Middle frontal gyrus (tissue), 1 donor: ENCODE measurements around the gene DGCR6L.
"Not testable (repeated sequence)": the region's sequence is repeated elsewhere in the genome, so short reads cannot be mapped to it uniquely, and the experiment has no call there.

ENCODE experiments used
- DNase-seq: peaks from one replicate; pipeline ENCODE4 v3.0.0-alpha.2; 2015; ENCODE audit warnings: low spot score; ENCODE audit errors: extremely low spot score

The DGCR6L gene

DNA sequence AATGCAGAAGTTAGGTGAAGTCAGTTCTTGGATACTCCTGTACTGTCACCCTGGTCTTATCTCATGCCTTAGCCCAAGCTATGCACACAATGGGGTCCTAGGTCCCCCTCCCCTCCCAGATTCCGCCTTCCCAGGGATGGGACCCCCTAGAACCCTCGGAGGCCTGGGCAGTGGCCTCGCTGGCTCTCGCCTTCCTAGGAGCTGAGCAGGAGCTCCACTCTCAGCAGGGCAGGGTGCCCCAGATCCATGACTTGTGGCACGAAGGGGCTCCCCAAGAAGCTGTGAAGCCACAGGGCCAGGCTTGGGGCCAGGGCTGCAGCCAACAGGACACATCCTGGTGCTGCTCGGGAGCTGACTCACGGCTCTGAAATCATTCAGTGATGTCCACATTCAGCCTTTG is 9.7 kb downstream of the DGCR6L start:
- DNase-seq, result not testable (repeated sequence)

DNA sequence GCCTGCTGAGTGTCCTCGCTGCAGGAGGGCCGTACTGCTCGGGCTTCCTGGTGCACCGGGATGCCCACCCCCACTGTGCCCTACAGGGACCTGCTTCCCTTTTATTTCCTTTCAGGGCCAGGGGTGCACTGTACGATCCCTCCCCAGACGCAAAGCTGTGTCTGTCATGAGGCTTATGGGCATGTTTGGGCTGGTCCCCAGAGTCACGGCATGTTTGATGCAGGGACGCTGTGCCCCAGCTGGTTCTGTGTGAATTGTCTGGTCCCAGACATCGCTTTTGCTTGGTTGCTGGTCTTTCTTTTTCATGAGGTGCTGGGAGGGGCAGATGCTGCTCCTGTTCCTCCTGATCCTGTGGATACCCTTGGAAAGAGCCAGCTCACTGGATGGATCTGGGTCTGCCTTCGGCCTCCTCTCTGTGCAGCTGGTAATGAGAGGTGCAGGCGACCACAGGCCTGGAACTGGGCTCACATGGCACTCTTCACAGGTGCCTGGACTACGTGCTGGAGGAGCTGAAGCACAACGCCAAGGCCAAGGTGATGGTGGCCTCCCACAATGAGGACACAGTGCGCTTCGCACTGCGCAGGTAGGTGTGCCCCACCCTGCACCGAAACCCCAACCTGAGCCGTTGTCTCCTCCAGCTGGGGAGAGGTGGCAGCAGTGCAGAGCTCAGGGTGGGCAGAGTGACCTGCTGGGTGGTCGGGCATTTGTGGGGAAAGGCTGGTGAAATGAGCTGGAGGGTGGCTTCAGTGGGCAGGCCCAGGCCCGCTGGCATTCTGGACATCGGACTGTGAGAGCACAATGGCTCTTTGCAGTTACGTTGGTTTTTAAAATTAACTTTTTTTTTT is 10.8 kb downstream of the DGCR6L start:
- not testable (repeated sequence) for DNase-seq

DNA sequence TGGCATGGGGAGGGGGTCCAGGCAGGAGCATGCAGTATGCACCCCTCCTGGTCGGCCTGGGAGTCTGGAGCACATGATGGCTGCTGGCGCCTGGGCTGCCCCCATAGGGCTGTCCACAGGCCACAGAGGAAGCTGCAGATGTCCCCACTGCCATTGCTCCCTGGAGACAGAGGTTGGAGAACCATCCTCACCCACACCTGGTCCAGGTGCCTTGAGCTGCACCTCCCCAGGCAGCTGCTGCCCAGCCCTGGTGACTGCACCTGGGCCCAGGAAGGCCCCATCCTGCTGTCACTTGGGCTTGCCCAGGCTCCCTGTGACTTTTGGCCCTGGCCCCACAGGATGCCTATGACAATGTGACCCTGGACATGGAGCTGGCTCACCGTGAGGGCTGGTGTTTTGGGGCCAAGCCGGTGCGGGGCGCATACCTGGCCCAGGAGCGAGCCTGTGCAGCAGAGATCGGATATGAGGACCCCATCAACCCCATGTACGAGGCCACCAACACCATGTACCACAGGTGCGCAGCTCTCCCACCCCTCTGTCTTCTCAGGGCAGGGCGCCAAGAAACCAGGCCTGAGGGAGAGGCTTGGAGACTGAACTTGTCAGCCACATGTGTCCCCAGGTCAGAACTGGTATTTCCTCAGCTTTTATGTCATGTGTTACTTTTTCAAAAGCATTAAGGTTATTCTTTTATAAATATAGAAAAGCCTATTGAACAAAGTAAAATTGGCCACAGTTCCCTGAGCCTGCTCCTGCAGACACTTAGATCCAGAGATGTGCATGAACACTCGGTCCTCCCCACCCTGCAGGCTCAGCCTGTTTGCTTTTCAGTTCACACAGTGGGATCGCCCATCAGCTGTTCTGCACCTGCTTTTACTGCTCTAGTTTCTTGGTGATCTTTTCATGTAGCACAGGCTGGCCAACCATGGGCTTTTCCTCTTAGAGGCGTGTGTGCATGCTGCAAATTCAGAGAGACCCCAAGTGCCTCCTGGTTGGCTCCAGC is 12.1 kb downstream of the DGCR6L start:
- not testable (repeated sequence) for DNase-seq

- DNase-seq, result not testable (repeated sequence)
These were observed 13.0 kb downstream of the DGCR6L start for GRCh38 chr22:20306646-20307447.

DNA sequence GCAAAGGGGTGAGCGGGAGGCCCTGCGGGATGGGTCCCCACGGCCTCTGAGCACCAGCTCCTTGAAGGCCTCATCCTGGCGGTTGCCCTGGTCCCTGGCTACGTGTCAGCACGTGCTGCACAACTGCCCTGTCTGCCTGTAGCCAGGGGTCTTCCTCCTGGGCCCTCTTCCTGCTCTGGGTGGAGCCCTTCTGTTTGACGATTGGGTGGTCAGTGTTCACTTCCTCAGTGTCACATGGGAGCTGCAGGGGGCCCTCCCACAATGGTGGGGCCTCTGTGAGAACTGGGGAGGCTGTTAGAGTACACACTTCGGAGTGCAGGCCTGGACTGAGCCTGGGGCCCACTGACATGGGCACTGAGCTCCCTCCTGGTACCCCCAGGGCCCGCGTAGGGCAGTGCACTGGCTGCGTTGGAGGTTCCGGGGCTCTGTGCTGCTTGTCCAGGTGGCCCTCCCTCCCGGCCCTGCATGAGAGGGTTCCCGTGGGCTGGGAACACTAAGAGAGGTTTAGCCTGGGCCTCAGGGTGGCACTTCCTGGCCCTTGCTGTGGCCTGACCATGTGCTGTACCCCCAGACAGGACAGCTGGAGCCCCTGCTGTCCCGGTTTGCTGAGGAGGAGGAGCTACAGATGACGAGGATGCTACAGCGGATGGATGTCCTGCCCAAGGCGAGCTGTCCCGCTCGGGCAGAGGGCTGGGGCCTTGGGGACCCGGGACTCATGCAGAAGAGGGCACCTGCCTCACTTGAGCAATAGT is 13.8 kb downstream of the DGCR6L start:
- DNase-seq, result no peak

- not testable (repeated sequence) for DNase-seq
These were observed 14.5 kb downstream of the DGCR6L start for GRCh38 chr22:20305230-20305893.

GRCh38 chr22:20304646-20305045 is 15.2 kb downstream of the DGCR6L start:
- DNase-seq, result no peak

DNA sequence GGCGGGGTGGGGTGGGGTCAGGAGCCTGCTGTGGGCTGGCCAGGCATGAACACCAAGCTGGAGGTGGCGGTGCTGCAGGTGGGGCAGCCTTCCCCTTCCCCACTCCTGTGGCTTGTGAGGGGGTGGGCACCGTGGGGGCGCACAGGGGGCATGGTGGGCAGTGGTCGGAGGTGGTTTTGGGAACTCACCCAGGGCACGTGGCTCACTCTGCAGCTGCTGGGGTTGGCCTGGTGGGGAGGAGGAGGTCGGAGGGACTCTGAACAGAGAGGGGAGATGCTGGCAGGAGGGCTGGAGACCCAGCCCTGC is 16.7 kb downstream of the DGCR6L start:
- not testable (repeated sequence) for DNase-seq

DNA sequence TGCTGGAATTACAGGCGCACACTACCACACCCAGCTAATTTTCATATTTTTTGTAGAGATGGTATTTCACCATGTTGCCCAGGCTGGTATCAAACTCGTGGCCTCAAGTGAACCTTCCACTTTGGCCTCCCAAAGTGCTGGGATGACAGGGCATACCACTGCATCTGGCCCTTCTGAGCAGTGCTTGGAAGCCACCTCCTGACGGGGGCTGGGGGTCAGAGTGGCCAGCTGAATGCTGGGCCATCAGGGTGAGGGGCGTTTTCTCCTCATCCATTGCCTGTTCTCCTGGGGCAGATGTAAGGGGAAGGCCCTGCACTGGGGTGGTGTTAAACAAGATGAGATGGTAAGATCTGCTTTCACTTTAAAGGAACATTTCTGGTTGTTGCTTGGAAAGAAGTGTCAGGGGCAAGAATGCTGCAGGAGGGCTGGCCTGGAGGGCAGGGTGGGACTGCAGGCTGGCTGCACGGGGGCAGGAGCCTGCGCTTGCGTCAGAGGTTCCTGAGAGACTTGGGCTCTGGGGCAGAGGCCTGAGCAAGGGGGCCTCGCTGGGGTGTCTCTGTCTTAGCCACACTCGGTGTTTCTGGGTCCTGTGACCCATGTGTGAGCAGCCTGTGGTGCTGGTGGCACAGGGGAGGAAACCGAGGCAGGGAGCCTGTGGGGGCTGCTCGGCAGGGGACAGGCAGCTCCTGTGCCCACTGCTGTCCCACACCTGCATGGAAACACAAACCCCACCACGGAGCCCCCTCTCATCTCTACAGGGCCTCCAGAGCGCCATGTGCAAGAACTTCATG is 17.2 kb downstream of the DGCR6L start:
- no peak for DNase-seq

DNA sequence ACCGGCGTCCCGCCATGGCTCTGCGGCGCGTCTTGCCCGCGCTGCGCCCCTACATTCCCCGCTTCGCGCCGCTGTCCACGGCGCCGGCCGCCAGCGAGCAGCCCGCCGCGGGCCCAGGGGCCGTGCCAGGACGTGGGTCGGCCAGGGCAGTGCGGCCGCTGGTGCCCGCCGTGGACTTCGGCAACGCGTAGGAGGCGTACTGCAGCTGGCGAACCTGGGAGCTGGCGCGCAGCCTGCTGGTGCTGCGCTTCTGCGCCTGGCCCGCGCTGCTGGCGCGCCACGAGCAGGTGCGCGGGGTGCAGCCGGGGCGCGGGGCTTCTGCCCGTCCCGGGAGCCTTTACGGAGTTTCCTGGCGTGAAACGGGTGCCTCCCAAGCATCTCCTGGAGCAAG is 20.1 kb downstream of the DGCR6L start:
- DNase-seq, result no peak

- DNase-seq, result no peak
These were observed 20.8 kb downstream of the DGCR6L start for GRCh38 chr22:20298803-20299745.

- no peak for DNase-seq
These were observed 21.6 kb downstream of the DGCR6L start for GRCh38 chr22:20298110-20298802.

- no peak for DNase-seq
These were observed 22.3 kb downstream of the DGCR6L start for GRCh38 chr22:20297414-20298109.

- no peak for DNase-seq
These were observed 23.3 kb downstream of the DGCR6L start for GRCh38 chr22:20296598-20296997.

DNA sequence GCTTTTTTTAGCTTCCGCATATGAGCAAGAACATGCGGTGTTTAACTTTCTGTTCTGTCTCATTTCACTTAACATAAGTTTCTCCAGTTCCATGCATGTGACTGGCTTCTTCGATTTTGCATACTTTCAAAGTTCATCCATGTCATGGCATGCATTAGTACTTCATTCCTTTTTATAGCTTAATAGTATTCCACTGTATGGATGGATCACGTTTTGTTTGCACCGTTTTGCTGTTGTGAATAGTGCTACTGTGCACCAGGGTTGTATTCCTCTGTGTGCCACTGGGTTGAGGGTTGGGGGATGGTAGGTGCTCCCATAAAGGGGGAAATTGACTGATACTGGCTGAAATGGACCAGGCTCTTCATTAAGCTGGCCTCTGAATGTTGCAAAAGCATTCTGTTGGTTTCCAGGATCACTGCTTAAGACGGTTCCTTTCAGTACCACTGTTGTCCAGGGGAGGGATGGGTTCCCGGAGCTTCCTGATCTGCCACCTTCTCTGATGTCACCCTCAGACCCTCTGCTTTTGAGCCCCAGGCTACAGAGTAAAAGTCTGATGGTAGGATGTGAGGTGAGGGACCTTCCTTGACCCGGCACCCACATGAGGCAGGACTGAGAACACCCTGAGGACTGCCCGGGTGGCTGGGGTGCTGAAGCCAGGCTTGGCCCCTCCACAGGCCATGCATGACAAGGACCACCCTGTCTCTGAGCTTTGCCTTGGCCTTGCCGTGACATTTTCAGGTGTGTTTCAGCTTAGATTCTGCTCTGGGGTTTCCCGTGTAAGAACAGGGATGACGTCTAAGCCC is 24.4 kb downstream of the DGCR6L start:
- DNase-seq, result no peak

DNA sequence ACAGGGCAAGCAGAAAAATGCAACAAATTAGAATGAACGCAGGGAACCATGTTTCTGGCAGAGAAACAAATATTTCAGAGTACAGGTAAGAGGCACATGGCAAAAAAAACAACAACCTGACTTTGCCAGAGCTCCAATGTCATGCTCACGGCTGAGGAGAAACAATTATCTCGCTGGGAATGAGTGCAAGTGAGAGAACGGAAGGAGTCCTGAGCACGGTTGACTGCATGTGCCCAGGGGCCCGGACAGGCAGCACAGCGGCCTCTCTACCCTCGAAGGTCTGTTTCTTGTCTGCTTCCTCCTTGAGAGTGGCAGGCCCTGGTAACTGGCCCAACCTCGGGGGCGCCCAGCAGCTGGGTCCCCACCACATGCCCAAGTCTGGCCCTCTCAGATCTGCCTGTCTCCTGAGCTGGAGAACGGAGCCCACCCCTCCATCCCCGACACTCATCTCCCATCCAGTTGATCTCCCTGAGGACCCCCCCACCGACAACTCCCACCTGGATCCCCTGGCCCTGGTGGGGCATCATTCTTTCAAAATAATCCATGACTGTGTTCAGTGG is 27.1 kb downstream of the DGCR6L start:
- no peak for DNase-seq
